ENCODE results near the gene IGSF3.
"Not testable (repeated sequence)": the region's sequence is repeated elsewhere in the genome, so short reads cannot be mapped to it uniquely, and the experiment has no call there.

DNA sequence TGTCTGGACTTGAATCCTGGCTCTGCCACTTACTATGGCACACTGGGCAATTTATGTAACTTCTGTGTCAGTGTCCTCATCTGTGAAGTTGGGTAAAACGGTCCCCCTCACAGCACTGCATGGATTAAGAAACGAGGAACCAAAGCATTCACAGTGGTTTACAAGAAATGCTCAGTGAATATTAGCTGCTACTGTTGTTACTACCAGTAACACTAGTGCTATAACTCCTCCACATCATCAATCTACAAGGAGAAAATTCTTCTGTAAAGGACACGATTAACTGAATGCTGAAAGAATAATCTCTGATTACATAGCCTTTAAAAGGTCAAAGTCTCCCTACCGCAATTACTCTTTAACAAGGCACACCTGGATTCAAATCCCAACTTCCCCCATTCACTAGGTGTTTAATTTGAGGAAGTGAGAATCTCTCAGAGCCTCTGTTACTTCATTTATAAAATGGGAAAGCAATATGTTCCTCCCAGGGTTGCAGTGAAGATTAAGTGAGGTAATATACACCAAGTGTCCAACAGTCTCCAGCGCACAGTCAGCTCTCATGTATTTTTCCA lies 70.7 kb downstream of the IGSF3 start:
- TF ChIP-seq, protein P1, sequence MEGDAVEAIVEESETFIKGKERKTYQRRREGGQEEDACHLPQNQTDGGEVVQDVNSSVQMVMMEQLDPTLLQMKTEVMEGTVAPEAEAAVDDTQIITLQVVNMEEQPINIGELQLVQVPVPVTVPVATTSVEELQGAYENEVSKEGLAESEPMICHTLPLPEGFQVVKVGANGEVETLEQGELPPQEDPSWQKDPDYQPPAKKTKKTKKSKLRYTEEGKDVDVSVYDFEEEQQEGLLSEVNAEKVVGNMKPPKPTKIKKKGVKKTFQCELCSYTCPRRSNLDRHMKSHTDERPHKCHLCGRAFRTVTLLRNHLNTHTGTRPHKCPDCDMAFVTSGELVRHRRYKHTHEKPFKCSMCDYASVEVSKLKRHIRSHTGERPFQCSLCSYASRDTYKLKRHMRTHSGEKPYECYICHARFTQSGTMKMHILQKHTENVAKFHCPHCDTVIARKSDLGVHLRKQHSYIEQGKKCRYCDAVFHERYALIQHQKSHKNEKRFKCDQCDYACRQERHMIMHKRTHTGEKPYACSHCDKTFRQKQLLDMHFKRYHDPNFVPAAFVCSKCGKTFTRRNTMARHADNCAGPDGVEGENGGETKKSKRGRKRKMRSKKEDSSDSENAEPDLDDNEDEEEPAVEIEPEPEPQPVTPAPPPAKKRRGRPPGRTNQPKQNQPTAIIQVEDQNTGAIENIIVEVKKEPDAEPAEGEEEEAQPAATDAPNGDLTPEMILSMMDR (conservative IDR thresholded peaks at IDR 0.05), result not testable (repeated sequence)
- TF ChIP-seq EZH2 (IDR thresholded peaks at IDR 0.05; ENCODE audit: low read depth), result not testable (repeated sequence)
